Measurements from ENCODE around the gene TCEANC2.

TCEANC2 gene

GRCh38 chr1:54010415-54011117 is 42.8 kb upstream of the TCEANC2 start:
- H3K4me3 ChIP-seq (ENCODE audit: control insufficient read depth, low read depth, low read length): no peak overlapping the region
- no peak for DNase-seq (ENCODE audit: low read depth)
- no peak for TF ChIP-seq CTCF (conservative IDR thresholded peaks at IDR 0.05; ENCODE audit: control insufficient read depth, insufficient read depth, low read depth, low read length)

- H3K4me3 ChIP-seq (ENCODE audit: control insufficient read depth, low read depth, low read length): no peak overlapping the region
- TF ChIP-seq CTCF (conservative IDR thresholded peaks at IDR 0.05; ENCODE audit: control insufficient read depth, insufficient read depth, low read depth, low read length): no peak
- no peak for DNase-seq (ENCODE audit: low read depth)
Measured at GRCh38 chr1:54011316-54012007, 41.9 kb upstream of the TCEANC2 start.

GRCh38 chr1:54012008-54012325 is 41.4 kb upstream of the TCEANC2 start:
- TF ChIP-seq CTCF (conservative IDR thresholded peaks at IDR 0.05; ENCODE audit: control insufficient read depth, insufficient read depth, low read depth, low read length): no peak
- H3K4me3 ChIP-seq (ENCODE audit: control insufficient read depth, low read depth, low read length): no peak overlapping the region

GRCh38 chr1:54012863-54013262 is 40.5 kb upstream of the TCEANC2 start:
- no peak overlapping the region for H3K4me3 ChIP-seq (ENCODE audit: control insufficient read depth, low read depth, low read length)
- DNase-seq (ENCODE audit: low read depth): no peak
- no peak for TF ChIP-seq CTCF (conservative IDR thresholded peaks at IDR 0.05; ENCODE audit: control insufficient read depth, insufficient read depth, low read depth, low read length)

More at GRCh38 chr1:54012008-54012325, 41.4 kb upstream of the TCEANC2 start:
- no peak for DNase-seq (ENCODE audit: low read depth)

GRCh38 chr1:54013393-54014008 is 39.9 kb upstream of the TCEANC2 start:
- TF ChIP-seq CTCF (conservative IDR thresholded peaks at IDR 0.05; ENCODE audit: control insufficient read depth, insufficient read depth, low read depth, low read length): no peak
- DNase-seq (ENCODE audit: low read depth): no peak
- no peak overlapping the region for H3K4me3 ChIP-seq (ENCODE audit: control insufficient read depth, low read depth, low read length)

GRCh38 chr1:54014009-54014629 is 39.3 kb upstream of the TCEANC2 start:
- no peak overlapping the region for H3K4me3 ChIP-seq (ENCODE audit: control insufficient read depth, low read depth, low read length)
- no peak for DNase-seq (ENCODE audit: low read depth)
- TF ChIP-seq CTCF (conservative IDR thresholded peaks at IDR 0.05; ENCODE audit: control insufficient read depth, insufficient read depth, low read depth, low read length): no peak
